HEK293T (cell line): ENCODE measurements around the gene LRMDA.

ENCODE experiments used
- ARNT ChIP-seq: fragments of 450-650 bp; IDR thresholded peaks from 2 replicates; pipeline ENCODE4 v1.6.1; 2017; ENCODE audit warnings: mild to moderate bottlenecking
- BHLHE40 ChIP-seq: fragments of 450-650 bp; IDR thresholded peaks from 2 replicates; pipeline ENCODE4 v1.6.1; 2016; ENCODE audit warnings: mild to moderate bottlenecking, moderate library complexity, borderline replicate concordance
- ELF4 ChIP-seq: fragments of 450-650 bp; IDR thresholded peaks from 2 replicates; pipeline ENCODE4 v1.6.1; 2017; ENCODE audit warnings: antibody characterized with exemption
- FOXA1 ChIP-seq: fragments of 450-650 bp; IDR thresholded peaks from 2 replicates; pipeline ENCODE4 v1.6.1; 2016; ENCODE audit warnings: mild to moderate bottlenecking
- FOXK2 ChIP-seq: fragments of 450-650 bp; IDR thresholded peaks from 2 replicates; pipeline ENCODE4 v1.6.1; 2016; ENCODE audit warnings: mild to moderate bottlenecking
- FOXM1 ChIP-seq: fragments of 450-650 bp; IDR thresholded peaks from 2 replicates; pipeline ENCODE4 v1.6.1; 2017; ENCODE audit warnings: mild to moderate bottlenecking, borderline replicate concordance
- HDGF ChIP-seq: fragments of 450-650 bp; IDR thresholded peaks from 2 replicates; pipeline ENCODE4 v1.6.1; 2017; ENCODE audit warnings: antibody characterized with exemption, borderline replicate concordance
- L3MBTL2 ChIP-seq: fragments of 450-650 bp; conservative IDR thresholded peaks from 2 replicates; pipeline ENCODE4 v1.6.1; 2016; ENCODE audit warnings: mild to moderate bottlenecking
- NFRKB ChIP-seq: fragments of 450-650 bp; IDR thresholded peaks from 2 replicates; pipeline ENCODE4 v1.6.1; 2016; ENCODE audit warnings: mild to moderate bottlenecking, moderate library complexity
- SP1 ChIP-seq: fragments of 450-650 bp; IDR thresholded peaks from 2 replicates; pipeline ENCODE4 v1.6.1; 2017
- SUZ12 ChIP-seq: fragments of 450-650 bp; IDR thresholded peaks from 2 replicates; pipeline ENCODE4 v1.6.1; 2016; ENCODE audit warnings: mild to moderate bottlenecking
- ZNF384 ChIP-seq: fragments of 450-650 bp; IDR thresholded peaks from 2 replicates; pipeline ENCODE4 v1.6.1; 2016
- TF ChIP-seq, protein P1 (sequence below): fragments of 450-650 bp; IDR thresholded peaks from 2 replicates; pipeline ENCODE4 v1.6.1; 2016

DNA sequence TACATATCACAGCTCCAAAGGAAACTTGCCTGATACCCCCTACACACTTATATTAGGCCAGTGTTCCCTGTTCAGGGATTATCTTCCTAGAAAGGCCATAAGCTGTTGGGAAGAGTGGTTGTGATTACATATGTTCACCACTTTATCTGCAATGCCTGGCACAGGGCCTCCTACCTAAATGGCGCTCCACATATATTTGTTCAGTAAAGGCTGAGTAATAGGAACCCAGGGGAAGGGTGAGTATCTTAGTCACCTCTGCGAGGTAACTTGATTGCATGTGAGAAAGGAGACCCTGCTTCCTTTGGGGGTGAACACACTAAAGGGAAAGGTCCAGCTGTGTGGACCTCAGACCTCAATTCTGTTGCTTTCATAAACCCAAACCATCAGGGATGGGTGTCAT lies 896.0 kb downstream of the LRMDA start:
- TF ChIP-seq NFRKB = no peak
- TF ChIP-seq SP1 = no peak
- TF ChIP-seq BHLHE40 = no peak
- no peak for TF ChIP-seq FOXM1
- no peak for TF ChIP-seq ARNT
- TF ChIP-seq FOXA1 = no peak
- no peak for TF ChIP-seq ZNF384
- TF ChIP-seq, protein P1, sequence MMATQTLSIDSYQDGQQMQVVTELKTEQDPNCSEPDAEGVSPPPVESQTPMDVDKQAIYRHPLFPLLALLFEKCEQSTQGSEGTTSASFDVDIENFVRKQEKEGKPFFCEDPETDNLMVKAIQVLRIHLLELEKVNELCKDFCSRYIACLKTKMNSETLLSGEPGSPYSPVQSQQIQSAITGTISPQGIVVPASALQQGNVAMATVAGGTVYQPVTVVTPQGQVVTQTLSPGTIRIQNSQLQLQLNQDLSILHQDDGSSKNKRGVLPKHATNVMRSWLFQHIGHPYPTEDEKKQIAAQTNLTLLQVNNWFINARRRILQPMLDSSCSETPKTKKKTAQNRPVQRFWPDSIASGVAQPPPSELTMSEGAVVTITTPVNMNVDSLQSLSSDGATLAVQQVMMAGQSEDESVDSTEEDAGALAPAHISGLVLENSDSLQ = no peak
- TF ChIP-seq FOXK2 = no peak
- TF ChIP-seq HDGF = no peak
- no peak for TF ChIP-seq SUZ12
- TF ChIP-seq ELF4 = no peak
- TF ChIP-seq L3MBTL2 = no peak
